Thyroid gland (tissue), 4 donors: Measurements from ENCODE around the gene GBP1. TPM values are rescaled to one million over a fixed set of nuclear protein-coding genes. Genes with fewer than 3 reads are reported as not detected.

Experiments
- DNase-seq, 2 donors: peaks; one replicate each; pipeline ENCODE4 v3.0.0-alpha.2; 2019
- H3K27ac ChIP-seq, 3 donors: fragments of 200-600 bp; sonication (generic); 1 replicate in 2 of 3; 2 replicates in 1 of 3; pipeline ENCODE4 v1.5.1; 2016 to 2019; ENCODE audit warnings: mild to moderate bottlenecking in 1 of 3, moderate library complexity in 1 of 3
- H3K27me3 ChIP-seq: fragments of 200-600 bp; sonication (generic); one replicate; pipeline ENCODE4 v1.5.1; 2019
- H3K36me3 ChIP-seq, 2 donors: fragments of 200-600 bp; sonication (generic); one replicate each; pipeline ENCODE4 v1.5.1; 2016 to 2019
- H3K4me1 ChIP-seq, 2 donors: fragments of 200-600 bp; sonication (generic); one replicate each; pipeline ENCODE4 v1.5.1; 2017 to 2019
- H3K4me3 ChIP-seq, 3 donors: fragments of 200-600 bp; sonication (generic); replicated peaks in 1 of 3; 1 replicate in 2 of 3; 2 replicates in 1 of 3; pipeline ENCODE4 v1.5.1; 2016; ENCODE audit warnings: mild to moderate bottlenecking in 1 of 3
- H3K9me3 ChIP-seq: fragments of 200-600 bp; sonication (generic); one replicate; pipeline ENCODE4 v1.5.1; 2017
- CTCF ChIP-seq, 6 experiments: fragments of 200-600 bp in 3 of 6; fragments of 450-650 bp in 3 of 6; sonication (generic) in 3 of 6; IDR thresholded peaks; one replicate each; pipeline ENCODE4 v1.5.1; 2016 to 2019; ENCODE audit warnings: antibody characterized with exemption in 6 of 6, mild to moderate bottlenecking in 2 of 6, inconsistent platforms in 1 of 6, moderate library complexity in 1 of 6
- POLR2A ChIP-seq, 2 donors: fragments of 450-650 bp; IDR thresholded peaks; one replicate each; pipeline ENCODE4 v1.6.1; 2017; ENCODE audit warnings: antibody characterized with exemption in 2 of 2, mild to moderate bottlenecking in 2 of 2, moderate library complexity in 1 of 2
- WGBS, 2 donors: methylation state at CpG; one replicate each; pipeline ENCODE4 v1.1.5; 2017; 5-methylcytosine and 5-hydroxymethylcytosine counted together
- intact Hi-C: fragments of 100-400 bp; cut with DNase I; formaldehyde crosslinking; loops from one replicate; pipeline ENCODE4 v1.15.1; 2023
- small RNA-seq: library from RNA; depleted of rRNA; stranded (forward); fragments of <200 nt; gene quantifications from one replicate; pipeline ENCODE3, GENCODE V24; 2016
- total RNA-seq, 4 donors: library from RNA; depleted of rRNA; stranded (reverse); fragments of >200 nt; gene quantifications; one replicate each; pipeline ENCODE4 v1.2.3, GENCODE V29; 2016

Gene GBP1
- total RNA-seq, 4 donors from 2014 or later = 15.0 to 54.3 (median 22.9) TPM

DNA sequence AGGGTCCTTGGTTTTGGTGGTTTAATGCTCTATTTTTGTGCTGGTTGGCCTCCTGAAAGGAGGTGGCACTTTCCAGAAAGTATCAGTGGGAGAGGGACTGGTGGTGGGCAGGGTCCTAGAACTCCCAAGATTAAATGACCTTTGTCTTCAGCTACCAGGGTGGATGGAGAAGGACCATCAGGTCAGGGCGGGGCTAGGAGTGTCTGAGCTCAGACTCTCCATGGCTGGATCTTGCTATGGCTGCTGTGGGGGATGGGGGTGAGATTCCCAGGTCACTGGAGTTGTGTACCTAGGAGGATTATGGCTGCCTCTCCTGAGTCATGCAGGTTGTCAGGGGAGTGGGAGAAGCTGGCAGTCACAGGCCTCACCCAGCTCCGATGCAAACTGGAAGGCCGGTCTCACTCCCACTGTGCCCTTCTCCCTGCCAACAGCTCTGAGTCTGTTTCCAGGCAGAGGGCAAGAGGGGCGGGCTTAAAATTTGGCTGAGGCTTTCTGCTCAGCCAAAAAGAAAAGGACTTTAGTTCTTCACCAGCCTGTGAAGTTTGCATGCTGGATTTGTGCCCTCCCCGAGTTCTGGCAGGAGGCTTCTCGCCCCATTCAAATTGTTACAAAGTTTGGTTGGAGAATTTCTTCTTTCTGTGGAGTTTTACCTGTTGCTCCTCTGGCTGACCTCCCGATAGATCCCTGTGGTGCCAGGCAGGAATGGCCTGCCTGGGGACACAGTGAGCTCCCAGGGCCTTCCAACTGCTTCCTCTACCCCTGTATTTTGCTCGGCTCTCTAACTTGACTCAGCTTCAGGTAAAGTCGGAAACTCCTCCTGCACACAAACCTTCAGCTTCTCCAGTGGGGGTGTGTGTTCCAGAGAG is 59.5 kb downstream of the GBP1 start:
- no peak for TF ChIP-seq POLR2A (IDR thresholded peaks at IDR 0.05)
- no peak for TF ChIP-seq CTCF (IDR thresholded peaks at IDR 0.05)
- H3K9me3 ChIP-seq = no peaks in the 10 kb centered on the region
- intact Hi-C loops = no loop called here
- peak overlapping the region; percentile 3 to 56 (median 49) for H3K27ac ChIP-seq
- peak; percentile 69 to 73 for DNase-seq
- H3K4me3 ChIP-seq = no peak overlapping the region
- no peaks in the 10 kb centered on the region for H3K27me3 ChIP-seq
- H3K4me1 ChIP-seq = no peaks in the 10 kb centered on the region
- WGBS, 2 donors = 64 to 70% methylated on average over 9 of the region's 9 CpGs
- peaks cover 0 to 2% of the 10 kb centered on the region in 2 donors for H3K36me3 ChIP-seq

Small RNA genes lying within 50 kb of the gene (small RNA-seq; reads per million reads assigned to genes)
- not detected for gene RF00019

Other genes with a start within 250 kb of the GBP1 start
- gene GTF2B, start 173.6 kb downstream of the GBP1 start, total RNA-seq = 10 to 100 TPM; 33.1 to 53.8 (median 39.0) TPM
- gene KYAT3, start 72.6 kb downstream of the GBP1 start, total RNA-seq = 10 to 100 TPM; 28.1 to 39.2 (median 29.5) TPM
- gene RBMXL1, start 72.6 kb downstream of the GBP1 start, total RNA-seq = 10 to 100 TPM; 13.3 to 22.8 (median 14.4) TPM
- gene GBP3, start 42.3 kb downstream of the GBP1 start, total RNA-seq = 10 to 100 TPM; 16.0 to 32.6 (median 21.2) TPM
- gene GBP2, start 60.9 kb upstream of the GBP1 start, total RNA-seq = 10 to 100 TPM; 11.0 to 44.3 (median 17.2) TPM
- gene GBP7, start 110.8 kb upstream of the GBP1 start, total RNA-seq = not detected
- gene GBP4, start 133.7 kb upstream of the GBP1 start, total RNA-seq = 10 to 100 TPM in 2 of 4 donors, 1 to 10 TPM in 2; 2.5 to 11.0 (median 8.7) TPM
- gene GBP5, start 207.7 kb upstream of the GBP1 start, total RNA-seq = 1 to 10 TPM; 1.0 to 3.0 (median 2.4) TPM